ENCODE data around the gene CAPN5. TPM values are rescaled to one million over a fixed set of nuclear protein-coding genes. Genes with fewer than 3 reads are reported as not detected.

Gene CAPN5
- total and polyA plus RNA-seq, 2 of the 8 experiments (the other 6 are each of a cell fraction or from before 2014, with no cell fraction given): 21.5 to 22.4 TPM

DNA sequence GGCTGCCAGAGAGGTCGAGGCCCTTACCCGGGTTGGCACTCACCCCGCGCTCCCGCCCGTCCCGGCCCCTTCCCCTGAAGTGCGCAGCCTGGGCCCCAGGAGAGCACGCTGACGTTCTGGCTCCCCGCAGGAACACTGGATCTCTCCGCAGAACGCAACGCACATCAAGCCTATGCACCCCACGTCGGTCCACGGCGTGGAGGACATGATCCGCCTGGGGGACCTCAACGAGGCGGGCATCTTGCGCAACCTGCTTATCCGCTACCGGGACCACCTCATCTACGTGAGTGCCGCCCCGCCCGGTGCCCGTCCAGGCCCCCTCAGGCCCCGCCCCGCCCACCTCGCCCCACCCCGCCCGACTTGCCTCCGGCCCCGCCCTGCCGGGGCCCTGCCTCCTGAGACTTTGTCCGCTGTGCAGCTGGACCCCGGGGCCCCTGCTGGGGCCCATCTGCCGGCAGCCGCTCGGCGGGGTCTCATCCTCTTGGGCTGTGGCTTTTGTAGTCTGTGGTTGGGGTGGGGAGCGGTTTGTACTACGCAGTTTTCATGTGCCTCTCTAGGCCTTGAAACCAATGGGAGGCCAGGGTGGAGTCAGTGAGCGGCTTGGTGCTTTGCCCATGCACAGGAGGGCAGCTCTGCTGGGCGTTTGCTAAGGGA, 81.0 kb downstream of the CAPN5 start (continued):
- TF ChIP-seq, protein P1, sequence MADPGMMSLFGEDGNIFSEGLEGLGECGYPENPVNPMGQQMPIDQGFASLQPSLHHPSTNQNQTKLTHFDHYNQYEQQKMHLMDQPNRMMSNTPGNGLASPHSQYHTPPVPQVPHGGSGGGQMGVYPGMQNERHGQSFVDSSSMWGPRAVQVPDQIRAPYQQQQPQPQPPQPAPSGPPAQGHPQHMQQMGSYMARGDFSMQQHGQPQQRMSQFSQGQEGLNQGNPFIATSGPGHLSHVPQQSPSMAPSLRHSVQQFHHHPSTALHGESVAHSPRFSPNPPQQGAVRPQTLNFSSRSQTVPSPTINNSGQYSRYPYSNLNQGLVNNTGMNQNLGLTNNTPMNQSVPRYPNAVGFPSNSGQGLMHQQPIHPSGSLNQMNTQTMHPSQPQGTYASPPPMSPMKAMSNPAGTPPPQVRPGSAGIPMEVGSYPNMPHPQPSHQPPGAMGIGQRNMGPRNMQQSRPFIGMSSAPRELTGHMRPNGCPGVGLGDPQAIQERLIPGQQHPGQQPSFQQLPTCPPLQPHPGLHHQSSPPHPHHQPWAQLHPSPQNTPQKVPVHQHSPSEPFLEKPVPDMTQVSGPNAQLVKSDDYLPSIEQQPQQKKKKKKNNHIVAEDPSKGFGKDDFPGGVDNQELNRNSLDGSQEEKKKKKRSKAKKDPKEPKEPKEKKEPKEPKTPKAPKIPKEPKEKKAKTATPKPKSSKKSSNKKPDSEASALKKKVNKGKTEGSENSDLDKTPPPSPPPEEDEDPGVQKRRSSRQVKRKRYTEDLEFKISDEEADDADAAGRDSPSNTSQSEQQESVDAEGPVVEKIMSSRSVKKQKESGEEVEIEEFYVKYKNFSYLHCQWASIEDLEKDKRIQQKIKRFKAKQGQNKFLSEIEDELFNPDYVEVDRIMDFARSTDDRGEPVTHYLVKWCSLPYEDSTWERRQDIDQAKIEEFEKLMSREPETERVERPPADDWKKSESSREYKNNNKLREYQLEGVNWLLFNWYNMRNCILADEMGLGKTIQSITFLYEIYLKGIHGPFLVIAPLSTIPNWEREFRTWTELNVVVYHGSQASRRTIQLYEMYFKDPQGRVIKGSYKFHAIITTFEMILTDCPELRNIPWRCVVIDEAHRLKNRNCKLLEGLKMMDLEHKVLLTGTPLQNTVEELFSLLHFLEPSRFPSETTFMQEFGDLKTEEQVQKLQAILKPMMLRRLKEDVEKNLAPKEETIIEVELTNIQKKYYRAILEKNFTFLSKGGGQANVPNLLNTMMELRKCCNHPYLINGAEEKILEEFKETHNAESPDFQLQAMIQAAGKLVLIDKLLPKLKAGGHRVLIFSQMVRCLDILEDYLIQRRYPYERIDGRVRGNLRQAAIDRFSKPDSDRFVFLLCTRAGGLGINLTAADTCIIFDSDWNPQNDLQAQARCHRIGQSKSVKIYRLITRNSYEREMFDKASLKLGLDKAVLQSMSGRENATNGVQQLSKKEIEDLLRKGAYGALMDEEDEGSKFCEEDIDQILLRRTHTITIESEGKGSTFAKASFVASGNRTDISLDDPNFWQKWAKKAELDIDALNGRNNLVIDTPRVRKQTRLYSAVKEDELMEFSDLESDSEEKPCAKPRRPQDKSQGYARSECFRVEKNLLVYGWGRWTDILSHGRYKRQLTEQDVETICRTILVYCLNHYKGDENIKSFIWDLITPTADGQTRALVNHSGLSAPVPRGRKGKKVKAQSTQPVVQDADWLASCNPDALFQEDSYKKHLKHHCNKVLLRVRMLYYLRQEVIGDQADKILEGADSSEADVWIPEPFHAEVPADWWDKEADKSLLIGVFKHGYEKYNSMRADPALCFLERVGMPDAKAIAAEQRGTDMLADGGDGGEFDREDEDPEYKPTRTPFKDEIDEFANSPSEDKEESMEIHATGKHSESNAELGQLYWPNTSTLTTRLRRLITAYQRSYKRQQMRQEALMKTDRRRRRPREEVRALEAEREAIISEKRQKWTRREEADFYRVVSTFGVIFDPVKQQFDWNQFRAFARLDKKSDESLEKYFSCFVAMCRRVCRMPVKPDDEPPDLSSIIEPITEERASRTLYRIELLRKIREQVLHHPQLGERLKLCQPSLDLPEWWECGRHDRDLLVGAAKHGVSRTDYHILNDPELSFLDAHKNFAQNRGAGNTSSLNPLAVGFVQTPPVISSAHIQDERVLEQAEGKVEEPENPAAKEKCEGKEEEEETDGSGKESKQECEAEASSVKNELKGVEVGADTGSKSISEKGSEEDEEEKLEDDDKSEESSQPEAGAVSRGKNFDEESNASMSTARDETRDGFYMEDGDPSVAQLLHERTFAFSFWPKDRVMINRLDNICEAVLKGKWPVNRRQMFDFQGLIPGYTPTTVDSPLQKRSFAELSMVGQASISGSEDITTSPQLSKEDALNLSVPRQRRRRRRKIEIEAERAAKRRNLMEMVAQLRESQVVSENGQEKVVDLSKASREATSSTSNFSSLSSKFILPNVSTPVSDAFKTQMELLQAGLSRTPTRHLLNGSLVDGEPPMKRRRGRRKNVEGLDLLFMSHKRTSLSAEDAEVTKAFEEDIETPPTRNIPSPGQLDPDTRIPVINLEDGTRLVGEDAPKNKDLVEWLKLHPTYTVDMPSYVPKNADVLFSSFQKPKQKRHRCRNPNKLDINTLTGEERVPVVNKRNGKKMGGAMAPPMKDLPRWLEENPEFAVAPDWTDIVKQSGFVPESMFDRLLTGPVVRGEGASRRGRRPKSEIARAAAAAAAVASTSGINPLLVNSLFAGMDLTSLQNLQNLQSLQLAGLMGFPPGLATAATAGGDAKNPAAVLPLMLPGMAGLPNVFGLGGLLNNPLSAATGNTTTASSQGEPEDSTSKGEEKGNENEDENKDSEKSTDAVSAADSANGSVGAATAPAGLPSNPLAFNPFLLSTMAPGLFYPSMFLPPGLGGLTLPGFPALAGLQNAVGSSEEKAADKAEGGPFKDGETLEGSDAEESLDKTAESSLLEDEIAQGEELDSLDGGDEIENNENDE (IDR thresholded peaks at IDR 0.05; ENCODE audit: insufficient replicate concordance, low read length): no peak
